Stimulated activated naive CD8-positive, alpha-beta T cell treated with anti-CD3 and anti-CD28 coated beads, Interleukin-15, amount 100 ng/mL, for 72 hours (primary cell): Measurements from ENCODE around the gene TRUB1.
A peak's percentile ranks its signal among the peaks of the same experiment; 100 is the strongest.

Experiments
- ATAC-seq: fragments of 150-1000 bp; cut with Tn5 transposase; 2 replicates; pipeline ENCODE4 v1.10.0; 2021; ENCODE audit warnings: mild to moderate bottlenecking, moderate library complexity
- DNase-seq, 2 donors: peaks; one replicate each; pipeline ENCODE4 v3.0.0; 2021 to 2022
- H3K27ac Mint-ChIP-seq, 2 donors: one replicate each; pipeline ENCODE4 v1.8.0; 2022; ENCODE audit warnings: mild to moderate bottlenecking in 2 of 2, mixed read lengths in 2 of 2, moderate library complexity in 2 of 2
- H3K27me3 Mint-ChIP-seq: one replicate; pipeline ENCODE4 v1.8.0; 2022; ENCODE audit warnings: mixed read lengths
- H3K4me1 Mint-ChIP-seq: one replicate; pipeline ENCODE4 v1.8.0; 2022; ENCODE audit warnings: mild to moderate bottlenecking, mixed read lengths
- H3K4me3 Mint-ChIP-seq, 2 donors: one replicate each; pipeline ENCODE4 v1.8.0; 2022; ENCODE audit warnings: mild to moderate bottlenecking in 2 of 2, mixed read lengths in 2 of 2, moderate library complexity in 1 of 2
- H3K9me3 Mint-ChIP-seq, 2 donors: one replicate each; pipeline ENCODE4 v1.8.0; 2022; ENCODE audit warnings: mixed read lengths in 2 of 2

Gene TRUB1

GRCh38 chr10:114990991-114991390 is 53.0 kb downstream of the TRUB1 start:
- DNase-seq, result no peak
- Mint-ChIP-seq H3K27ac (no peak overlapping the region), H3K4me3 (no peak overlapping the region), H3K27me3 (no peaks in the 10 kb centered on the region), H3K4me1 (no peaks in the 10 kb centered on the region), H3K9me3 (no peaks in the 10 kb centered on the region)
- ATAC-seq, result no peak

- no peaks in the 10 kb centered on the region for H3K9me3 Mint-ChIP-seq
- no peak overlapping the region for H3K27ac Mint-ChIP-seq
- H3K4me1 Mint-ChIP-seq, result no peaks in the 10 kb centered on the region
- no peak overlapping the region for H3K4me3 Mint-ChIP-seq
- no peaks in the 10 kb centered on the region for H3K27me3 Mint-ChIP-seq
- ATAC-seq (no peak), DNase-seq (no peak)
Observed at GRCh38 chr10:114992189-114992775, 54.3 kb downstream of the TRUB1 start.

DNA sequence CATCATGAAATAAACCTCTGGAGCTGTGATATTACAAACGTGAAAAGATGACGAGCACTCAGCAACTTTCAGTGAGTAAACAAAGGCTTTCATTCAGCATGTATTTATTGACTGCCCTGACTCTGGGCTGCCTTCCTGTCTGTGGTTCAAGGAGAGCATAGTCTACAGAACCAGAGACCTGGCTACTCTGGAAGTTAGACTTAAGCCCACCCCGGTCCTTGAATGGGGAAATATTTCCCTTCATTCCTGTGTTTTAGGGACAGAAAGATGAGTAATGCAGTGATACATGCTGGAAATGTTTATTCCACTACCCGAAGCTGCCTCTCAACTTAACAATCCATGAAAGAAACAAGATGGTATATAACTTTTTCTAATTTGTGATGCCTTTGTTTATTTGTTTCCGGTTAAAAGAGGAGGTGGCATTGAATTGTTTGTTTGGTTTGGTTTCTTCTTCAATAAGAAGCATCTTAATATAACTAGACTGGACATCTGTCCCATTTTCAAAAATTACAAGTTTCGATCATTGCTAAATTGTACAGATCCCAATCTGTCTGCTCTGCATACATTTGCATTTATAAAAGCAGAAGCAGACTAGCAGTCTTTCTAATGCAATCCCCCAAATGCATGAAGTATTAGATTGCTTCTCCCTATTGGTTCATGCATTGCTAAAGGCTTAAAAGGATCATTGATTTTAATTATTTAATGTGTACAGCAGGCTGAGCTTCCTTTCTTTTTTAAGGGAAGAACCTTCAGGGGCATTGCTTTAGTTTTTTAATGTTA is 57.7 kb downstream of the TRUB1 start:
- no peak overlapping the region for H3K27ac Mint-ChIP-seq

GRCh38 chr10:114996542-114996941 is 58.5 kb downstream of the TRUB1 start:
- H3K27ac Mint-ChIP-seq, result no peak overlapping the region

More for the DNA sequence above, 57.7 kb downstream of the TRUB1 start:
- Mint-ChIP-seq H3K4me1 (no peaks in the 10 kb centered on the region), H3K9me3 (no peaks in the 10 kb centered on the region), H3K27me3 (no peaks in the 10 kb centered on the region), H3K4me3 (no peak overlapping the region)
- no peak for DNase-seq
- no peak for ATAC-seq

GRCh38 chr10:114998993-114999392 is 61.0 kb downstream of the TRUB1 start:
- Mint-ChIP-seq H3K4me1 (no peaks in the 10 kb centered on the region), H3K27ac (peak overlapping the region in 1 of 2 donors; percentile 8), H3K27me3 (peaks cover 9% of the 10 kb centered on the region), H3K9me3 (no peaks in the 10 kb centered on the region), H3K4me3 (no peak overlapping the region)
- ATAC-seq, result no peak
- no peak for DNase-seq

More at GRCh38 chr10:114996542-114996941, 58.5 kb downstream of the TRUB1 start:
- no peak for ATAC-seq
- Mint-ChIP-seq H3K27me3 (no peaks in the 10 kb centered on the region), H3K4me3 (no peak overlapping the region), H3K4me1 (no peaks in the 10 kb centered on the region), H3K9me3 (no peaks in the 10 kb centered on the region)
- no peak for DNase-seq

- H3K9me3 Mint-ChIP-seq, result no peaks in the 10 kb centered on the region
- ATAC-seq (no peak), DNase-seq (no peak)
- H3K27me3 Mint-ChIP-seq, result peaks cover 13% of the 10 kb centered on the region
- H3K4me3 Mint-ChIP-seq, result no peak overlapping the region
- no peaks in the 10 kb centered on the region for H3K4me1 Mint-ChIP-seq
- H3K27ac Mint-ChIP-seq, result no peak overlapping the region
Observed at GRCh38 chr10:115001506-115002381, 63.7 kb downstream of the TRUB1 start.

DNA sequence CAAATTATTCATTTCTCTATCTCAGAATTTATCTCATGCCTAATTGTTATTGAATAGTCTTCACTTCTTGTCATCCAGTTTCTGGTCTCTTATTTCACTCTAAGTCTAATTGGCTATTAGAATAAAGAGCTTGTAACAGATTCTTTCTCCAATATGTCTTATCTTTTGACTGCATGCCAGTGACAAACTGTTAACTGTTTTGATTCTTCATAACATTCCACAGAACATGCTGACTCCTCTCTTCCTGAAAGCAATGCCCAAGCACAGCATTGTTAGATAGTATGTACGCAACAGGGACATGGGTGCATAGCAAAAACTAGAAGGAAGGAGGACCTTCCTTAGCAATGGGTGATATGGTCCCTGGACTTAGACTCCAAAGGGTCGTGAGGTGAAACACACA is 65.4 kb downstream of the TRUB1 start:
- ATAC-seq (no peak), DNase-seq (no peak)
- no peak overlapping the region for H3K4me3 Mint-ChIP-seq
- H3K4me1 Mint-ChIP-seq, result no peaks in the 10 kb centered on the region
- peaks cover 13% of the 10 kb centered on the region for H3K27me3 Mint-ChIP-seq
- H3K9me3 Mint-ChIP-seq, result no peaks in the 10 kb centered on the region
- no peak overlapping the region for H3K27ac Mint-ChIP-seq

- no peak overlapping the region for H3K4me3 Mint-ChIP-seq
- ATAC-seq (no peak), DNase-seq (no peak)
- H3K4me1 Mint-ChIP-seq, result no peaks in the 10 kb centered on the region
- no peak overlapping the region for H3K27ac Mint-ChIP-seq
- peaks cover 13% of the 10 kb centered on the region for H3K27me3 Mint-ChIP-seq
- peaks cover 6 to 8% of the 10 kb centered on the region in 2 donors for H3K9me3 Mint-ChIP-seq
Observed at GRCh38 chr10:115004236-115004862, 66.4 kb downstream of the TRUB1 start.

DNA sequence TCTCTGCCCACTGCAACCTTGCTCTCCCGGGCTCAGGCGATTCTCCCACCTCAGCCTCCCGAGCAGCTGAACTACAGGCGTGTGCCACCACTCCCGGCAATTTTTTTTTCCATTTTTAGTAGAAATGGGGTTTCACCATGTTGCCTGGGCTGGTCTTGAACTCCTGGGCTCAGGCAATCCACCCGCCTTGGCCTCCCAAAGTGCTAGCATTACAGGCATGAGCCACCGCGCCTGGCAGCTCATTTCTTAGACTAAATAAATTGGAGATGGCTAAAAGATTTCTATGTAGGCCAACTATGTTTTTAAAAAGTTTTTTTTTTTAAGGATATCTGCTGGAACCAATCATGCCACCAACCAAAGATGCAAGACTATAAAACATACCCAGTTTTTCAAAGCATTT is 67.8 kb downstream of the TRUB1 start:
- H3K4me3 Mint-ChIP-seq, result no peak overlapping the region
- DNase-seq (no peak), ATAC-seq (no peak)
- H3K27me3 Mint-ChIP-seq, result peaks cover 13% of the 10 kb centered on the region
- H3K9me3 Mint-ChIP-seq, result peaks cover 8 to 11% of the 10 kb centered on the region in 2 donors
- no peak overlapping the region for H3K27ac Mint-ChIP-seq
- no peaks in the 10 kb centered on the region for H3K4me1 Mint-ChIP-seq

DNA sequence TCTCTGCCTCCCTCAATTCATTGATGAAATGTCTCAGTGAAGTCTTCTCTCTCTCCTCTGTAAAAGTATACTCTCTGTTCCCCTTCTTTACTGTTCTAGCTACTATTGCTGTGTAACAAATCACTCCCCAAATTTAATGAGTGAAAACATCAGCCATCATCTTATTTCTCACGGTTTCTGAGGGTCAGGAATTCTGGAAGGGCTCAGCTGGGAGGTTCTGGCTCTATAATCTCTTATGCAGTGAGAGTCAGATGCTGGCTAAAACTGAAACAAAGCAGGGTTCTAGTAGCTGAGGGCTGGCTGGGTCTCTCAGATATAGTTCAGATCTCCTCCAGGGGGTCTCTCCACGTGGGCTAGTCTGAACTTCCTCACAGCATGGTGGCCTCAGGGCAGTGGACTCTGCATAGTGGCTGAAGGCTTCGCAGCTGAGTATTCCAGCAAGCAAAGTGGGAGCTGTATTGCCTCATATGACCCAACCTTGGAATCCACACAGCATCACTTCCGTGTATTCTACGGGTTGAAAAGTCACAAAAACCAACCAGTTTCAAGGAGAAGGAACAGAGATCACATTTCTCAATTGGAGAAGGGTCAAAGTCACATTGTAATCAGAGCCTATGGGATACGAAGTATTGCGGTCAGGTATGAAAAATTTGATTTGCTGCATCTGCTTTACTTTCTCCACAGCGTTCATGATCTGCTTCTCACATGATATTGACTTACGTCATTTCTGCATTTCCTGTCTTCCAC is 80.4 kb downstream of the TRUB1 start:
- DNase-seq (no peak), ATAC-seq (no peak)
- Mint-ChIP-seq H3K4me1 (no peaks in the 10 kb centered on the region), H3K9me3 (no peaks in the 10 kb centered on the region), H3K27me3 (peaks cover 10% of the 10 kb centered on the region), H3K4me3 (no peak overlapping the region), H3K27ac (no peak overlapping the region)

DNA sequence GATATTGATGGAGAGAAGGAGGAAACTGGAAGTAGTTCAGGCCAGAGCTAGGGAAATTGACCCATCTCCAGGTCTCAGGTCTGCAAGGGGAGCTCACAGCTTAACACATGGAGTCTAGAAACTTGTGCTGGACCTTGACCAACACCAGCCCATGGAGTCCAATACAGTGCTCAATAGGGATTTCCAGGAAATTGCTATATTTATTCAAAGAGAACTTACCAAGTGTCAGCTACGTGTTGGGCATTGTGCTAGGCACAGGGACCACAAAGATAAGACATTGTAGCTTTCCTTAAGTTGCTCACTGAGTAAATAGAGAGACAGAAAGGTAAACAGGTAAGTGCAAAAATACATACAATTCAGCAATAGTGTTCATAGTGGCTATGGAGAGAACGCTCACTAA is 82.5 kb downstream of the TRUB1 start:
- Mint-ChIP-seq H3K4me1 (no peaks in the 10 kb centered on the region), H3K9me3 (no peaks in the 10 kb centered on the region), H3K27me3 (peaks cover 18% of the 10 kb centered on the region), H3K27ac (peak overlapping the region in 1 of 2 donors; percentile 36), H3K4me3 (no peak overlapping the region)
- ATAC-seq (no peak), DNase-seq (no peak)

DNA sequence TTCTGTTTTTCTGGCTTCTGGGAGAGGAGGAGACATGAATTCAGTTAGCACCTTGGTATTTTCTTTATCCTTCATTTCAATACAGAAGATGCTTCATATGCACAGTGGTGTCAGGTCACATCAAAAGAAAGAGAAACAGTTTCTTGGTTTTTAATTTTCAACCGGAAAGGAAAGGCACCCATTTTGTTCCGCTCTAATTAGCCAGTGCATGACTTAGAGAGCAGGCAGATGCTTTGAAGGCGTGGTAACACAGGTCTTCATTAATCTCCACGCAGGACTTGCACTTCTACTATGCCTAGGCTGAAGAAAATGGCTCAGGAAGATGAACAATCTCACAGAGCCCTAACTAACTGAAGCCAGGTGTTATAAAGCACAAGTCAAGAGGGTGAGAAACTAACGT is 84.7 kb downstream of the TRUB1 start:
- Mint-ChIP-seq H3K4me3 (no peak overlapping the region), H3K27me3 (peaks cover 8% of the 10 kb centered on the region)
- no peak for ATAC-seq

GRCh38 chr10:115023715-115024114 is 85.7 kb downstream of the TRUB1 start:
- DNase-seq (no peak), ATAC-seq (no peak)
- H3K4me3 Mint-ChIP-seq, result no peak overlapping the region
- no peak overlapping the region for H3K27ac Mint-ChIP-seq
- peaks cover 8% of the 10 kb centered on the region for H3K27me3 Mint-ChIP-seq
- no peaks in the 10 kb centered on the region for H3K9me3 Mint-ChIP-seq
- no peaks in the 10 kb centered on the region for H3K4me1 Mint-ChIP-seq

More for the DNA sequence above, 84.7 kb downstream of the TRUB1 start:
- Mint-ChIP-seq H3K9me3 (no peaks in the 10 kb centered on the region), H3K27ac (no peak overlapping the region), H3K4me1 (no peaks in the 10 kb centered on the region)
- no peak for DNase-seq

DNA sequence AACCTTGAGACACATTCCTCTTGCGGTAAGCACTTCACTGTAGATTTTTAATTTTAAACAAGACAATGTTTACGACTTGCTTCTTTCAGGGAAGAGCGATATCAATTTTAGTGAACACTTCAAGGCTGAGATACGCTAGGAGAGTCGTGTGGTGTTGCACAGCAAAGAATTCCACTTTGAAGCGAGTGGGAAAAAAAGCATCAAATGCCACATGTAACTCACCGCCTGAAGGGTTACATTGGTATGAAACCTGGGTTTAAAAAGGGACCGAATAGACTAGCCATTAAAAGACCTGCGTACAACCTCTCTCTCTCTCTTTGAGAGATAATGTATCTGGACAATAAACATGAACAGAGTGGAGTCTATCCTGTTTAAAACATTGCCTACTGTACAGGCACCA is 86.4 kb downstream of the TRUB1 start:
- peak overlapping the region in 1 of 2 donors; percentile 3 for H3K27ac Mint-ChIP-seq
- H3K27me3 Mint-ChIP-seq, result peaks cover 8% of the 10 kb centered on the region
- ATAC-seq, result no peak

More for the DNA sequence above, 86.4 kb downstream of the TRUB1 start:
- Mint-ChIP-seq H3K4me3 (no peak overlapping the region), H3K9me3 (no peaks in the 10 kb centered on the region), H3K4me1 (no peaks in the 10 kb centered on the region)
- no peak for DNase-seq
